Measurements from ENCODE around the gene FILIP1L.

- TF ChIP-seq CTCF (conservative IDR thresholded peaks at IDR 0.05; ENCODE audit: low read depth, low read length) (no peak), EZH2 (IDR thresholded peaks at IDR 0.05; ENCODE audit: borderline replicate concordance, low read depth, low read length, poor library complexity, severe bottlenecking) (no peak)
Observed at GRCh38 chr3:99955773-99956562, 158.3 kb downstream of the FILIP1L start.
